ENCODE data around the gene MYH9.
"Not testable (repeated sequence)": the region's sequence is repeated elsewhere in the genome, so short reads cannot be mapped to it uniquely, and the experiment has no call there.

MYH9 gene

GRCh38 chr22:36289948-36290371 lies 97.8 kb downstream of the MYH9 start:
- not testable (repeated sequence) for DNase-seq

- DNase-seq, result no peak
These were observed 98.3 kb downstream of the MYH9 start for GRCh38 chr22:36289406-36289870.

- no peak for DNase-seq
These were observed 99.0 kb downstream of the MYH9 start for GRCh38 chr22:36288571-36289405.

- no peak for DNase-seq
These were observed 99.8 kb downstream of the MYH9 start for GRCh38 chr22:36287881-36288515.

- DNase-seq, result peak; percentile 72
These were observed 101.4 kb downstream of the MYH9 start for GRCh38 chr22:36286096-36286957.

GRCh38 chr22:36285545-36285944 lies 102.2 kb downstream of the MYH9 start:
- no peak for DNase-seq

GRCh38 chr22:36285017-36285416 lies 102.8 kb downstream of the MYH9 start:
- DNase-seq, result no peak

GRCh38 chr22:36284171-36284571 lies 103.6 kb downstream of the MYH9 start:
- no peak for DNase-seq

GRCh38 chr22:36282328-36282831 lies 105.4 kb downstream of the MYH9 start:
- DNase-seq, result no peak

GRCh38 chr22:36281781-36282327 lies 105.9 kb downstream of the MYH9 start:
- DNase-seq, result no peak

- DNase-seq, result no peak
These were observed 107.4 kb downstream of the MYH9 start for GRCh38 chr22:36280379-36280778.

- DNase-seq, result no peak
These were observed 108.5 kb downstream of the MYH9 start for GRCh38 chr22:36279219-36279666.

- peak; percentile 73 for DNase-seq
These were observed 110.1 kb downstream of the MYH9 start for GRCh38 chr22:36277482-36278291.

- DNase-seq, result no peak
These were observed 113.2 kb downstream of the MYH9 start for GRCh38 chr22:36274531-36274930.

GRCh38 chr22:36271951-36272350 lies 115.8 kb downstream of the MYH9 start:
- not testable (repeated sequence) for DNase-seq

GRCh38 chr22:36271231-36271630 lies 116.5 kb downstream of the MYH9 start:
- not testable (repeated sequence) for DNase-seq

GRCh38 chr22:36267896-36268485 lies 119.8 kb downstream of the MYH9 start:
- no peak for DNase-seq

- DNase-seq, result no peak
These were observed 120.7 kb downstream of the MYH9 start for GRCh38 chr22:36267058-36267457.

- DNase-seq, result not testable (repeated sequence)
These were observed 123.7 kb downstream of the MYH9 start for GRCh38 chr22:36263886-36264664.

- DNase-seq, result not testable (repeated sequence)
These were observed 124.5 kb downstream of the MYH9 start for GRCh38 chr22:36263216-36263673.

Data from activated CD4-positive, alpha-beta T cell treated with anti-CD3 and anti-CD28 coated beads, Interleukin-2, amount 50 U/mL, for 16 hours (primary cell).